GM19372 (cell line): ENCODE measurements around the gene ANKRD22.

Experiments used
- ATAC-seq: cut with Tn5 transposase; IDR thresholded peaks from one replicate; pipeline ENCODE4 v1.9.1; 2021; ENCODE audit warnings: mild to moderate bottlenecking, low read depth, moderate library complexity; ENCODE audit not compliant: unreplicated experiment

Gene ANKRD22

DNA sequence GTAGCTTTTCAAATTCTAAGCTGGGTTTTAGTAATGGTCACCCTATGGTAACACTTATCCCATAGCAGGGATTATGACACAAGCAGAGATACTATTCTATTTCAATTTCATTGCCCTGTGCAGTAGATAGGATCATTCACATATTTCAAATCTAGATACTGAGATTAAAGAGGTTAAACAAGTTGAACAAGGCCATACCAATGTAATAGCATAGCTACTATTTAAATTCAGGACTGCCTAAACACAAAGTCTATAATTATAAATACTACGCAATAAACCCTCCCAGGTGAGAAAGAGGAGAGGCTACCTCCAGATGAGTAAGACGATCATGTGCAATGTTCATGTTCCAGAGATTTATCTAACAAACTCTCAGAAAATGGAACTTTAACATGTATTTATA lies 48.0 kb downstream of the ANKRD22 start:
- no peak for ATAC-seq

DNA sequence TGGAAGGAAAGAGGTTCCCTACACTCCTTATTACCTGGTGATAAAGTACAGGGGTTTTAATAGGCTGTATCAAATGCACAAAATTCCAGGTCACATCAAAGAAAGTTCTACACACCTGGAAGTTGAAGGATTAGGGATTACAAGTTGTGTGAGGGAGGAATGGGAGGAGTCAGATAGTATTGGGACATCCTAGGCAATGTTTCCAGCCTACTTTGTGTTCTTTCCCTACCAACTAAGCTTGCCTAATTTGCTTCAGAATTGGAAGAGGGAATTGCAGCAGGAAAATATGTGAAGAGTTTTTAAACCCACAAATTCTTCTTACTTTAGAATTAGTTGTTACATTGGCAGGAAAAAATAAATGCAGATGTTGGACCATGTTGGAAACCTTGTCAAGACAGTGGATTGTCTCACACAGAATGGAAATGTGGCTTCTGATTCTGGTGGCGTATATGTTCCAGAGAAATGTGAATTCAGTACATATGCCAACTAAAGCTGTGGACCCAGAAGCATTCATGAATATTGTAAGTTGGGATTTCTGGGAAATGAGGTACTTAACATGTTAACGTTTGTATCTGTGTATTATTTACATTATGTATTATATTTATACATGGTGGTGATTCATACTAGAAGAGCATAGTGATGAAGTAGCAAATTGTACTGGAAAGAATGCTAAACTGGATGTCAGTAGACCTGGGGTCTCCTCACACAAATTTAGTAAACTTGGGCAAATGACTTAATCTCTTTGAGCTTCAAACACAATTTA lies 48.9 kb downstream of the ANKRD22 start, which contains the start of gene LIPM:
TSS of gene LIPM (plus strand) at position 208 of the 763 bp plus-strand sequence. CDS start at position 375, 167 bp downstream.
- no peak for ATAC-seq

DNA sequence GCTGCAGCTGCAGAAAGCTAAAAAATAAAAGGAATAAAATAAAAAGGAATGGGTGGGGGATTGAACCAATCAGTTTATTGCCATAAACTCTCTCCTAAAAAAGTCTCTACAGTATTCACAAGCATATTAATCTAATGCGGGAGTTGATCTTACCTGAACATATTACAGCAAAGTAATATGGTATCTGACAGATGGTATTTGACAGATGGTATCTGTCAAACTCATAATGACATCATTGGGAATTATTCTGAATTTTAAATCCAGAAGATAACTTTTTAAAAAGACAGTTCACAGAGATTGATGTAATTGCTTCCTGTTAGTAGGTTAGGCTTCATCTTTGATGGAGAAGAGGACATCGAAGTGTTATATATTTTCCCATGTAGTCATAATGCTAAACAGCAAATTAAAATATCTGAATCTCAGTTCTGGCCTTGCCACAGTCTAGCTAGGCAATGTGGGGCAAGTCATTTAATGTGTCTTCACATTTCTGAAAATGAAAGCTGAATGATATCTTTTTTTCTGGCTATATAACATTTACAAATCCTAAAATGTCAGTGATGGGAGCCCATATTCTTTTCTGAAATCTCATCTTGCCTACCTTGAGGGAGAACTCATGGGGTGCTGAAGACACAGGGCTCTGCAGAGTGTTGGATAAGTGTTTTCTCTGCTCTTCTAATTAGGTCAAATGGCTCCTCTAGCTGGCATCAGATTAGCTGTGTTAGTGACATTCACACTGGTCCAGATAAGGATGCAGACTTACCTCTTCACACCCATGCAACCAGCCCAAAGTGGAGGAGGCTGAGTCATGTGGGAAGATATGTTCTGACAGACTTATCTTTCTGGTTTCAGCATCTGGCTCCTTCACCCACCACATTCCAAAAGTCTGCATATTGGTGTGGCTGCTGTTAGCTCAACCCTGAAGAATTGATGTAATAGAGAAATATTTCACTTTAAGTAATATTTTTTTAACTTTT lies 51.2 kb downstream of the ANKRD22 start:
- no peak for ATAC-seq

DNA sequence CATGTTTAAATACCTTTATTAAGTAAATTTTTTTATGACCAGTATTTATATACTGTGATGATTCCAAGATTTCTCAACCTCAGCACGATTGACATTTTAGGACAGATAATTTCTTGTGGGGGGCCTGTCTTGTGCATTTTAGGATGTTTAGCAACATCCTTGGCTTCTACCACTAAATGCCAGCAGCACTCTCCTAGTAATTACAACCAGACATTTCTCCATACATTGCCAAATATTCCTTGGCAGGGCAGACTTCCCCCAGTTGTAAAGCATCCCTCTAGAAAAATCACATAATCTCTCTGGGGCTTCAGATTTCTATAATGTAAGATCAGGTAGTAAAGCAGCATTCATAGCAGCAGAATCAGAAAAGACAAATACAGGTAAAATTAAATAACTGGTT lies 56.9 kb downstream of the ANKRD22 start:
- no peak for ATAC-seq

DNA sequence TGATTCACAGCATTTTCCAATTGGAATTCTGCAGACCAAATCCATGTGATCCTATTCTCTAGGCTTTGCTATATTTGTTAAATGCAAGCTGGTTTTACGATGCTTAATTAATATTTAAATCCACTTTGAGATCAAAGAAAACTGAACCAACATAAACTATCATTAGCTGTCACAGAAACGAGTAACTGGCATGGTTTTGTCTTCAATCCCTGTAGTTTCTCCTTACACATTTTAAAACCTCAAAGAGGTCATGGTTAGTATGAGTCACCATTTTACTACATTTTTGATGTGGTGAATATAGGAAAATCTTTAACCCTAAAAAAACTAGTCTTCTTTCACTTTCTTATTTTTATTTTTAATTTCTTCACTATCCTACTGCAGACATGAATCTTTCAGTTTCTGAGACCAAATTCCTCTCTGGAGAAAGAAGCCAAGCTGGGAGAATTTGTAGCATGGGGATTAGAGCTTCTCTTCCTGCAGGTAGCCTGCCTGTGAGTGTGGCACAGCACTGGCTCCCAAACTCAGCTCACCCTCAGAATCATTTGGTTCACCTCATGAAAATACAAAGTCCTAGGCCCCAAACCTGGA lies 57.8 kb downstream of the ANKRD22 start:
- ATAC-seq = no peak

DNA sequence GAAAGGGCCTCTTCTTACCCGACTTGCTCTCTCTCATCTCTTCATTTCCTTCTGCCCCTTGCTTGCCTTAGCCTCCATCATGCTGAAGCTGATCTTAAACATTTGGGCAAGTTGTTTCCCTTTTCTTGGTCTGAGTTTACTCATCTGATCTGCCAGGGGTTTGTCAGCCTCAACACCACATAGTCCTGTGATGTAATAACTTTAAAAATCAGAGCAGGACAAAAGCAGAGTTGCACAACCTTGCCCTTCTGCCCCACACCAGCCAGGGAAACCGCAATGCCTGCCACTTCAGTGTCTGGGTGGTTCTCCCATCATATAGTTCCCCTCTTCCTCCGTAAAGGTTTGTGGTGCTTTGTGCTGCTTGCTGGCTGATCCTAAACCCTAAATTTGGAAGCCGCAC lies 59.0 kb downstream of the ANKRD22 start:
- no peak for ATAC-seq

DNA sequence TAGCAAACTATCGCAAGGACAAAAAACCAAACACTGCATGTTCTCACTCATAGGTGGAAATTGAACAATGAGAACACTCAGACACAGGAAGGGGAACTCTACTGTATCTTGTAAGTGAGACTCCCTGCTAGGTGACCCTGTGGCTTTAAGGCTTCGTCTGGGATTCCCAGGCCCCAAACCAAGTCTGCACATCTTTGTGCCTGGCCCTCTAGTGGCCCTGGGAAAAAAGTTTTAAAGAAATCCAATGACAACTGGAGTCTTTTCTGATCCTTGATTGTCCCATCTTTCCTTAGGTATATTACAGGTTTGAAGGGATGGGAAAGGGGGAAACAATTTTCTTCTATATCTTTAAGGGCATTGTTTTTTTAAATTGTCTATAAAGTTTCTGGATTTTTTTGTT lies 59.7 kb downstream of the ANKRD22 start:
- no peak for ATAC-seq

DNA sequence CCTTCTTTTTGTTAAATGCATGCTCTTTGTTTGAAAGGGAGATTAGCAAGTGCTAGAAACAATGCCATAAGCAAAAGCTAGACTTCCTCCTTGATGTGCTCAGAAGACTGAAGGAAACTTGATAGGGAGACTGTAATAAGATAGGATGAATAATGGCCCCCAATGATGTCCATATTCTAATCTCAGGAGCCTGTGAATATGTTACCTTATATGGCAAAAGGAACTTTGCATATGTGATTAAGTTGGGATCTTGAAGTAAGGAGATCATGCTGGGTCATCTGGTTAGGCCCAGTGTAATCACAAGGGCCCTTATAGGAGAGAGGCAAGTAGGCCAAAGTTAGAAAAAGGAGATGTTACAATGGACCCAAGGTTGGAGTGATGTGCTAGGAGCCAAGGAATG lies 62.7 kb downstream of the ANKRD22 start:
- no peak for ATAC-seq

DNA sequence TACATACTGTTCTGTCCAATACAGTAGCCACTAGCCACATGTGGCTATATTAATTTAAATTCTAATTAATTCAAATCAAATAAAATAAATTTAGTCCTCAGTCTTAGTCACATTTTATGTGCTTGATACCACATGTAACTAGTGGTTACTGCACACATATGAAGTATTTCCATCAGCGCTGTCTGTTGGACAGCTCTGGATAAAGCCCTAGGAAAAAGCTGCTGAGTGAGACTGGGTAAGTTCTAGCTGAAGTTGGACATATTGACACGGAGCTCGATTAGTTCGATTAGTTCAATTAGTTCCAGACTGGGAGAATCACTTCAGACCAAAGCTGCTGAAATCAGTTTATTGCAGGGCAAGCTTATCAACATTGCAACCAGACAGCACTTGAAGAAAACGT lies 64.2 kb downstream of the ANKRD22 start:
- ATAC-seq = no peak

DNA sequence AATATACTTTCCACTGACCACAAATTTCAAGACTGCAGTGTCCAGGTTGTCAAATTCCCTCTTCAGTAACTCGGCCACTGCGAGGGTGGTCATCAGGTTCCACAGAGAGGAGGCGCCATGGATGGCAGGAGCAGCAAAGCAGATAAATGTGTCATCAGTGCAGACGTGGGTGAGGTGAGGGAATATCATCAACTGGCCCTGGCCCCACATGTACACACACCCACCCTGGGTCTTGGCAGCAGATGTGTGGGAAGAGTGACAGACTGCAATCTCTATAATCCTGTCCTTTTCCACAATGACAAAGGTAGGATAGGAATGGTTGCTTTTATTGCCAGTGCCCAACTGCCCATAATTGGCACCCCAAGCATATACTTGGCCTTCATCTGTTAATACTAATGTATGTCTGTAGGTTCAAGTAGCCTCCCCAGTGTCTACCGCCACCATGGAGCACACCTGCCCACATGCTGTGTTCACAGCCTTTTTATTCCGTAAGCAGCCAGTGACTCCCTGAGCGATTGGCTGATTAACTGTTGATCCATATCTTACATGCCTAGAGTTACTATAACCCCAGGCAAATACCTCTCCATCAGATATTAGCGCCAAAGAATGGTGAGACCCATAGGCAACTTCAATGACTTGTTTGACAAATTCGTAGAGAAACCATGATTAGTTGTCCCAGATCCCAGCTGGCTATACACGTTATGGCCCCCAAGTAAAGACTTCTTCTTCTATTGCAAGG lies 65.4 kb downstream of the ANKRD22 start:
- no peak for ATAC-seq

DNA sequence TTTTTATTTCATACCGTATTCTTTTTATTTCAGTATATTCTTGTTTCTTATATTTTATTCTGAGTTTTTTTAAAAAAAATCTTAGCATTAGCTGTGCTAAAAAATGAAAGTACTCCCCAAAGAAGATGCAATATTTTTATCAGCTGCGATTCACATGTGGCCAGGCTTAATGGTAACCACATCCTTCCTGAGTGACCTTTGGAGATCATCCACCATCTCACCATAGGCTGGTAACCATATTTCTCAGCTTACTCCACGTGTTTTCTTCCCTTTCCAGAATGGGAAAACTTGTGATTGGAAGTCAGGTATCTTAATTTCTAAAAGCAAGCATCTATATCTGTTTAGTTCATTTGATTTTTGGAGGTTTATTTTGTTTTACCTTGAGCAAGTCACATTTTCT lies 67.9 kb downstream of the ANKRD22 start:
- no peak for ATAC-seq

DNA sequence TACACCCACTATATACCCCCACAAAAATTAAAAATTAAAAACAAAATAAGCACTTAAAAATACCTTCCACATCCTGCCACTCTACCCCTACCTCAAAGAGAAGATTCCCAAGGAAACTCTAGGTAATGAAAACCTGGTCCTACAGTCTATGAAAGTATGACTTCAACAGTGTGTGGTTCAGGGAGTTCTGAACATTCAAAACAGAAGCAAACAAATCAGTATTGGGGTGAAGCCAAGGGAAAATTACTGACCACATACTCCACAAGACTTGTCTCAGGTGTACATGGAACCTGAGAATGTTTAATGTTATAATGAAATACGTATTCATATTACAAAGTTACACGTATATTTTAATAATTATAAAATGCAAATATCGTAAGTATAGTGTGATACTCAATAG lies 69.4 kb downstream of the ANKRD22 start:
- no peak for ATAC-seq

DNA sequence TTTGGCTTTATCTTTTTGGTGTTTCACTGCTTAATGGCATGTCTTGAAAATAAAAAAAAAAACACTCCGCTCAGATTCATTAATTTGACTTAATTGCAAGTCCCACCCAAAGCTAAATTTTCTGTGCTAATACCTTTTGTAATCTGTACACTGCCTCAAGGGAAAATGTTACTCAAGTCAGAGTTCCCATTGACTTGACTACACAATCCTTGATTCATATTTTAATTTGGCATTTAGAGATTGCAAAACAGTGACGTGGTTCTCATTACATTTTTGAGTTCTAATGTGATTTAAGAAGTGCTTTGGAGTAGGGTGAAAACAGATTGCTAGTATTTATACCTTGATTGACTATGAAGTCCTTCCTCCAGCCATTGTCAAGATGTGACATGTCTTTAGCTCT lies 70.4 kb downstream of the ANKRD22 start:
- no peak for ATAC-seq
